DND-41 (cell line): ENCODE data around the gene TOGARAM2.

Experiments
- ATAC-seq: fragments of 200-7000 bp; cut with Tn5 transposase; 3 replicates; pipeline ENCODE4 v1.9.1; 2021; ENCODE audit warnings: low read depth; ENCODE audit not compliant: insufficient read depth
- DNase-seq: peaks from one replicate; pipeline ENCODE4 v3.0.0-alpha.2; 2020
- H2AFZ ChIP-seq: 2 replicates; pipeline ENCODE4 v1.6.0; 2012; ENCODE audit warnings: low read depth, low read length
- H3K27ac ChIP-seq: 2 replicates; pipeline ENCODE4 v1.5.1; 2012; ENCODE audit warnings: low read length, inconsistent platforms
- H3K27me3 ChIP-seq: fragments of 200-600 bp; sonication (generic); 2 replicates; pipeline ENCODE4 v1.6.0; 2012; ENCODE audit warnings: low read length, mild to moderate bottlenecking, inconsistent platforms; ENCODE audit not compliant: insufficient read depth, poor library complexity
- H3K36me3 ChIP-seq: 2 replicates; pipeline ENCODE4 v1.5.1; 2012; ENCODE audit warnings: low read length, inconsistent platforms; ENCODE audit not compliant: insufficient read depth
- H3K4me1 ChIP-seq: 2 replicates; pipeline ENCODE4 v1.5.1; 2012; ENCODE audit warnings: mild to moderate bottlenecking, low read length; ENCODE audit not compliant: insufficient read depth
- H3K4me2 ChIP-seq: 2 replicates; pipeline ENCODE4 v1.6.0; 2012; ENCODE audit warnings: mild to moderate bottlenecking, moderate library complexity, low read length, inconsistent platforms; ENCODE audit not compliant: insufficient read depth
- H3K4me3 ChIP-seq, 2 experiments: fragments of 200-600 bp in 1 of 2; shearing (Covaris generic) in 1 of 2; 2 replicates each; pipeline ENCODE4 v1.5.1; 2012 to 2016; ENCODE audit warnings: inconsistent platforms in 2 of 2, low read length in 2 of 2, mild to moderate bottlenecking in 2 of 2, low read depth in 1 of 2, moderate library complexity in 1 of 2
- H3K79me2 ChIP-seq: 2 replicates; pipeline ENCODE4 v1.6.0; 2012; ENCODE audit warnings: low read length, inconsistent platforms; ENCODE audit not compliant: insufficient read depth
- H3K9ac ChIP-seq: 2 replicates; pipeline ENCODE4 v1.6.0; 2012; ENCODE audit warnings: low read depth, mild to moderate bottlenecking, inconsistent platforms, low read length, moderate library complexity
- H3K9me3 ChIP-seq: 2 replicates; pipeline ENCODE4 v1.5.1; 2012; ENCODE audit warnings: low read length, moderate library complexity, mild to moderate bottlenecking, inconsistent platforms; ENCODE audit not compliant: insufficient read depth, severe bottlenecking
- H4K20me1 ChIP-seq: 2 replicates; pipeline ENCODE4 v1.6.0; 2012; ENCODE audit warnings: low read length; ENCODE audit not compliant: insufficient read depth
- CTCF ChIP-seq: IDR thresholded peaks from 2 replicates; pipeline ENCODE4 v1.5.1; 2012; ENCODE audit warnings: borderline replicate concordance, low read length, moderate library complexity, mild to moderate bottlenecking; ENCODE audit not compliant: poor library complexity, severe bottlenecking; ENCODE audit errors: extremely low read depth
- EZH2 ChIP-seq: IDR thresholded peaks from 3 replicates; pipeline ENCODE4 v1.6.1; 2012; ENCODE audit warnings: borderline replicate concordance, low read depth, mild to moderate bottlenecking, moderate library complexity, low read length, inconsistent platforms; ENCODE audit not compliant: severe bottlenecking

TOGARAM2 gene

DNA sequence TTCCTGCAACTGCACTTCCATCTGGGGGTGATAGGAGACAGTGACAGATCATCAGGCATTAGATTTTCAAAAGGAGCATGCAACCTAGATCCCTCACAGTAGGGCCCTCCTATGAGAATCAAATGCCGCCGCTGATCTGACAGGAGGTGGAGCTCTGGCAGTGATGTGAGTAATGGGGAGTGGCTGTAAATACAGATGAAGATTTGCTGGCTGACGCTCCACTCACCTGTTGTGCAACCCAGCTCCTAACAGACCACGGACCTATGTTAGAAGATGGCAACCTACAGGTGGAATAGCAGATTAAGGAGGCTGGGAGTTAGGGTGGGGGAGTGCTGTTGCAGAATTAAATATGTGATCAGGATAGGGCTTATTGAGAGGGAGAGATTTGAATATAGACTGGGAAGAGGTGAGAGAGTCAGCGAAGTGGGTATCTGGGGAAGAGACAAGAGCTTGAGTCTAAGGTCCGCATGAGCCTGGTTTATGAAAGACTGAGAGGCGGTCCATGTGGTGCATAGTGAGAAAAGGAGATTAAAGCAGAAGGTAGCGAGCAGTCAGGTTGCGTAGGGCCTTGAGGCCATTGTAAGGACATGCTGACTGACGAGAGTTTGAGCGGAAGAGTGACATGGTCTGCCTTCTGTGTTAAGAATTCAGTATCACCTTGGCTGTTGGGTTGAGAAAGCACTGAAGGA, 31.3 kb upstream of the TOGARAM2 start:
- no peaks in the 10 kb centered on the region for H3K9me3 ChIP-seq
- H4K20me1 ChIP-seq, result peaks cover 14% of the 10 kb centered on the region; the same call in 1 of the 2 replicates
- no peak overlapping the region for H3K4me3 ChIP-seq
- no peaks in the 10 kb centered on the region for H3K27me3 ChIP-seq
- no peak for TF ChIP-seq CTCF
- no peak for TF ChIP-seq EZH2
- H3K27ac ChIP-seq, result no peak overlapping the region
- no peaks in the 10 kb centered on the region for H3K79me2 ChIP-seq
- no peak for DNase-seq
- peaks cover 42% of the 10 kb centered on the region for H3K36me3 ChIP-seq
- H3K4me2 ChIP-seq, result no peak overlapping the region
- H2AFZ ChIP-seq, result no peak overlapping the region
- no peaks in the 10 kb centered on the region for H3K4me1 ChIP-seq
- peak; percentile 42; the same call in 2 of the 3 replicates for ATAC-seq
- H3K9ac ChIP-seq, result no peak overlapping the region

DNA sequence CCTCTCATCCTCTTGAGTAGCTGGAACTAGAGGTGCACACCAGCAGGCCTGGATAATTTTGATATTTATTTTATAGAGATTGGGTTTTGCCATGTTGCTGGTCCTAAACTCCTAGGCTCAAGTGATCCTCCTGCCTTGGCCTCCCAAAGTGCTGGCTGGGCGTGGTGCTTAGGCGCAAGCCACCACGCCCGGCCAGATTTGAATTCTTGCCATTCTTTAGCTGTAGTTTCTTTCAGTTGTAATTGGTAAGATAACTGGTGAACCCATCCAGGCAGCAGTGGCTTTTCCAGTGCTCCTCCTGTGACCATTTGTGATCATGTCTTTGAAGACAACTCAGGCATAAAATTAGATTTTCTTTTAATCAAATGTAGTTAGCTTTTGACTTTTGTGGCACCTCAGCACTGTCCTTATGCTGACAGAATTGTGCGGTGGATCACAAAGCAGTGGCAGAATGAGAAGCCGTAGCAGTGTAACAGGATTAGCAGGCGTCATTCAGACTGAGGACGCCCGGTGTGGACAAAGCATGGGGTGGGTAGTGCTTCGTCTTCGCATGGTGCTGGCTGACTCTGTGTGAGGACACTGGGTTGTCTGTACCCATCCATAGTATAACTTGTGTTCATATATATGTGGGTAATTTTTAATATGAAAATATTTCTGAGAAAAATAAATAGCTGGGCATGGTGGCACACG, 30.0 kb upstream of the TOGARAM2 start:
- Histone ChIP-seq H3K4me3 (no peak overlapping the region), H4K20me1 (peaks cover 14% of the 10 kb centered on the region; the same call in 1 of the 2 replicates), H3K27ac (no peak overlapping the region), H3K27me3 (no peaks in the 10 kb centered on the region), H3K4me2 (no peak overlapping the region), H3K79me2 (no peaks in the 10 kb centered on the region), H2AFZ (no peak overlapping the region), H3K9me3 (no peaks in the 10 kb centered on the region), H3K36me3 (peaks cover 29% of the 10 kb centered on the region), H3K4me1 (no peaks in the 10 kb centered on the region), H3K9ac (no peak overlapping the region)
- TF ChIP-seq EZH2, result no peak
- no peak for ATAC-seq
- no peak for DNase-seq

DNA sequence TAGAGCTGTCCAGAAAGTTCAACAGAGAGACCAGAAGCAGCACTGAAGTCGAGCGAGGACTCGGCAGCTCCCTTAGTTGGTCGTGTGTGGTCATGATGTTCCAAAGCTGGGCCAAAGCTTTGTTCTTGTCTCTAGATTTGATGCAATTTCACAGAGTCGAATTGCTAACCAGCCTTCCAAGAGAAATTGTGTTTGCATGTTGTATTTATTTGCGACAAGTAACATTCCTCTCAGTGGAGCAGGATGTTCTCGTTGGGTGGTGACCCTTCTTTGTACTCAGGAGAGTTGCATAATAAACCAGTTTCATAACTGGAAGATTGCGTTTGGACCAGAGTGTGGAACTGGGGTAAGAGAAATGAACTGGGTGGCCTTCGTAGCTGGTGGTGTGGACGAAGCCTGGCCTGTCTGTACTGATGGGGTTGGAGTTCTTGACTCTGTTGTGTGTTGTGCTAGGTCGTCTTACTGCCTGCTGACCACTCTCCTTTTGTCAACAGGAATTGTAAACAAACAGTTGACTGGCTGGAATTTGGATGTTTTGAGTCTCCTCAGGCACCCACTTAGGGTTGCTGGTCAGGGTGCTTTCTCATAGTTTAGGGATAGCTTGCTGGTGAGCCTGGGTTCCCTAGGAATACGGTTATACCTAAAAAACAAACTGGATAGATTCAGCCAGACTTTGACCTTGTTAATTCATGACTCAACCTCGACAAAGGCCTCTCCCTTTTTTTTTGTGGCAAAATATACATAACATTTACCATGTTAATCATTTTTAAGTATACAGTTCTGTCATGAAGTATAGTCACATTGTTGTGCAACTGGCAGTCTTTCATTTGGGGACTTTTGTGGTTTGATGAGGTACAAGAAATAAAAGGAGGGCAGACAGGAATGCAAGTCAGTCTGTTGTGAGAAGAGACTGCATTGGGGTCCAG, 28.9 kb upstream of the TOGARAM2 start:
- ATAC-seq (no peak), DNase-seq (no peak)
- peaks cover 18% of the 10 kb centered on the region for H3K36me3 ChIP-seq
- no peaks in the 10 kb centered on the region for H3K79me2 ChIP-seq
- no peak for TF ChIP-seq EZH2
- no peak for TF ChIP-seq CTCF
- no peak overlapping the region for H2AFZ ChIP-seq
- no peak overlapping the region for H3K4me2 ChIP-seq
- H4K20me1 ChIP-seq, result peaks cover 14% of the 10 kb centered on the region; the same call in 1 of the 2 replicates
- H3K27ac ChIP-seq, result no peak overlapping the region
- H3K4me1 ChIP-seq, result no peaks in the 10 kb centered on the region
- no peaks in the 10 kb centered on the region for H3K27me3 ChIP-seq
- no peak overlapping the region for H3K4me3 ChIP-seq
- no peak overlapping the region for H3K9ac ChIP-seq
- H3K9me3 ChIP-seq, result no peaks in the 10 kb centered on the region

- ATAC-seq, result no peak
- H3K27ac ChIP-seq, result no peak overlapping the region
These were observed 28.3 kb upstream of the TOGARAM2 start for GRCh38 chr2:28952836-28953211.

More at GRCh38 chr2:28952836-28953211, 28.3 kb upstream of the TOGARAM2 start:
- H3K4me3 ChIP-seq, result no peak overlapping the region
- H3K4me1 ChIP-seq, result no peaks in the 10 kb centered on the region
- peaks cover 14% of the 10 kb centered on the region for H3K36me3 ChIP-seq
- TF ChIP-seq CTCF (peak; percentile 18), EZH2 (no peak)
- H3K9me3 ChIP-seq, result no peaks in the 10 kb centered on the region
- no peaks in the 10 kb centered on the region for H3K27me3 ChIP-seq
- H4K20me1 ChIP-seq, result peaks cover 14% of the 10 kb centered on the region; the same call in 1 of the 2 replicates
- no peak overlapping the region for H3K9ac ChIP-seq
- no peak overlapping the region for H3K4me2 ChIP-seq
- no peak for DNase-seq
- no peak overlapping the region for H2AFZ ChIP-seq
- H3K79me2 ChIP-seq, result no peaks in the 10 kb centered on the region
